HCT116 (cell line): Measurements from ENCODE around the gene KLHL15. TPM values are rescaled to one million over a fixed set of nuclear protein-coding genes. Genes with fewer than 3 reads are reported as not detected.

ENCODE experiments used
- ATAC-seq: fragments of 200-7000 bp; cut with Tn5 transposase; 2 replicates; pipeline ENCODE4 v1.9.1; 2020; ENCODE audit warnings: mild to moderate bottlenecking, moderate library complexity
- BruUV-seq: library from RNA; stranded (reverse); fragments of 400-500 nt; replicated peaks from 2 replicates; lab custom pipeline; 2021; lab: Mats Ljungman, UMichigan
- CTCF ChIA-PET: fragments of 300-600 bp; sonication (Branson Sonifier 250); formaldehyde crosslinking; loops from one replicate; lab custom pipeline; 2021; ENCODE audit warnings: antibody characterized with exemption; lab: Charles Lee
- POLR2A ChIA-PET: fragments of 300-600, 350-600 bp; sonication (Branson Sonifier 250); formaldehyde crosslinking; loops from one replicate; lab custom pipeline; 2021; ENCODE audit warnings: antibody characterized with exemption; lab: Charles Lee
- RAD21 ChIA-PET, 2 experiments: fragments of 300-600 bp; sonication (Branson Sonifier 250); formaldehyde crosslinking; loops; one replicate each; lab custom pipeline; 2023; ENCODE audit warnings: low total read pairs in 2 of 2; ENCODE audit not compliant: uncharacterized antibody in 2 of 2, unreplicated experiment in 2 of 2, low non-redundant PET in 1 of 2; lab: Charles Lee
- DNase-seq: peaks from one replicate; pipeline ENCODE4 v3.0.0-alpha.2; 2010; ENCODE audit warnings: low read depth, low spot score
- H2AFZ ChIP-seq: fragments of 200-600 bp; shearing (Covaris generic), sonication (generic); 2 replicates; pipeline ENCODE4 v1.6.1; 2017; ENCODE audit warnings: low read depth, mixed run types, mixed read lengths, antibody characterized with exemption, low read length; ENCODE audit not compliant: poor library complexity, severe bottlenecking
- H3K27ac ChIP-seq: 2 replicates; pipeline ENCODE4 v1.5.1; 2012; ENCODE audit warnings: low read depth, low read length
- H3K27me3 ChIP-seq: fragments of 200-600 bp; sonication (generic); 2 replicates; pipeline ENCODE4 v1.6.1; 2016; ENCODE audit warnings: mixed run types, low read length, mixed read lengths; ENCODE audit not compliant: insufficient read depth
- H3K36me3 ChIP-seq, 2 experiments: fragments of 200-500 bp in 1 of 2; fragments of 200-600 bp in 1 of 2; sonication (Bioruptor generic) in 1 of 2; sonication (generic) in 1 of 2; 2 replicates each; pipeline versions ENCODE4 v1.5.1 to v1.6.1; 2014 to 2016; ENCODE audit warnings: low read length in 2 of 2, inconsistent platforms in 1 of 2, mixed read lengths in 1 of 2, mixed run types in 1 of 2; ENCODE audit not compliant: insufficient read depth in 2 of 2, control insufficient read depth in 1 of 2
- H3K4me1 ChIP-seq, 2 experiments: fragments of 200-600 bp in 1 of 2; sonication (generic) in 1 of 2; 2 replicates each; pipeline versions ENCODE4 v1.5.1 to v1.6.1; 2012 to 2017; ENCODE audit warnings: low read length in 2 of 2, inconsistent platforms in 1 of 2, mild to moderate bottlenecking in 1 of 2, mixed read lengths in 1 of 2, mixed run types in 1 of 2, moderate library complexity in 1 of 2; ENCODE audit not compliant: insufficient read depth in 2 of 2, control insufficient read depth in 1 of 2
- H3K4me2 ChIP-seq: fragments of 200-600 bp; sonication (generic); 2 replicates; pipeline ENCODE4 v1.6.1; 2017; ENCODE audit warnings: mixed run types, low read length, mixed read lengths
- H3K4me3 ChIP-seq, 2 experiments: fragments of 200-600 bp in 1 of 2; sonication (generic) in 1 of 2; replicated peaks in 1 of 2; 2 replicates each; pipeline ENCODE4 v1.5.1; 2011 to 2016; ENCODE audit warnings: low read length in 2 of 2, control low read depth in 1 of 2, low read depth in 1 of 2, mild to moderate bottlenecking in 1 of 2, mixed read lengths in 1 of 2, mixed run types in 1 of 2
- H3K79me2 ChIP-seq: fragments of 200-600 bp; sonication (generic); 2 replicates; pipeline ENCODE4 v1.6.1; 2017; ENCODE audit warnings: mild to moderate bottlenecking, mixed run types, low read length, moderate library complexity, mixed read lengths; ENCODE audit not compliant: insufficient read depth
- H3K9ac ChIP-seq: fragments of 200-600 bp; sonication (generic); 2 replicates; pipeline ENCODE4 v1.6.1; 2016; ENCODE audit warnings: low read length, mixed read lengths
- H3K9me2 ChIP-seq: fragments of 200-600 bp; sonication (generic), shearing (Covaris generic); 2 replicates; pipeline ENCODE4 v1.6.1; 2017; ENCODE audit warnings: mixed run types, mild to moderate bottlenecking, moderate library complexity; ENCODE audit not compliant: insufficient read depth
- H3K9me3 ChIP-seq, 2 experiments: fragments of 200-500 bp in 1 of 2; fragments of 200-600 bp in 1 of 2; sonication (Bioruptor generic) in 1 of 2; sonication (generic) in 1 of 2; 2 replicates each; pipeline ENCODE4 v1.6.1; 2014 to 2017; ENCODE audit warnings: low read length in 2 of 2, mixed read lengths in 2 of 2, inconsistent platforms in 1 of 2, low read depth in 1 of 2, mild to moderate bottlenecking in 1 of 2, mixed run types in 1 of 2, moderate library complexity in 1 of 2; ENCODE audit not compliant: control insufficient read depth in 1 of 2, insufficient read depth in 1 of 2
- H4K20me1 ChIP-seq: fragments of 200-600 bp; sonication (generic), shearing (Covaris generic); 2 replicates; pipeline ENCODE4 v1.6.1; 2017; ENCODE audit warnings: mixed run types, mild to moderate bottlenecking, moderate library complexity; ENCODE audit not compliant: insufficient read depth
- CBX3 ChIP-seq: IDR thresholded peaks from 2 replicates; pipeline ENCODE4 v1.6.1; 2012; ENCODE audit warnings: low read depth
- ELF1 ChIP-seq: IDR thresholded peaks from 2 replicates; pipeline ENCODE4 v1.6.1; 2012; ENCODE audit warnings: low read depth, borderline replicate concordance
- EZH2 ChIP-seq: fragments of 200-600 bp; sonication (generic); IDR thresholded peaks from 2 replicates; pipeline ENCODE4 v1.6.1; 2017; ENCODE audit warnings: antibody characterized with exemption, mixed run types
- EZH2phosphoT487 ChIP-seq: fragments of 200-600 bp; IDR thresholded peaks from 2 replicates; pipeline ENCODE4 v1.6.1; 2018; ENCODE audit warnings: antibody characterized with exemption, borderline replicate concordance
- FOSL1 ChIP-seq: IDR thresholded peaks from 2 replicates; pipeline ENCODE4 v1.6.1; 2012; ENCODE audit warnings: low read depth
- JUND ChIP-seq: IDR thresholded peaks from 2 replicates; pipeline ENCODE4 v1.6.1; 2012
- POLR2AphosphoS5 ChIP-seq: IDR thresholded peaks from 2 replicates; pipeline ENCODE4 v1.6.1; 2011; ENCODE audit warnings: mild to moderate bottlenecking, low read depth, low read length, moderate library complexity
- SIN3A ChIP-seq: IDR thresholded peaks from 2 replicates; pipeline ENCODE4 v1.6.1; 2012; ENCODE audit warnings: low read depth
- SP1 ChIP-seq: IDR thresholded peaks from 2 replicates; pipeline ENCODE4 v1.6.1; 2012; ENCODE audit warnings: low read depth
- SRF ChIP-seq: IDR thresholded peaks from 2 replicates; pipeline ENCODE4 v1.6.1; 2012; ENCODE audit warnings: low read depth
- TCF7L2 ChIP-seq: IDR thresholded peaks from 2 replicates; pipeline ENCODE4 v1.7.0; 2011; ENCODE audit warnings: borderline replicate concordance, inconsistent platforms; ENCODE audit not compliant: insufficient read depth, insufficient read length; ENCODE audit errors: extremely low read depth
- YY1 ChIP-seq: IDR thresholded peaks from 2 replicates; pipeline ENCODE4 v1.6.1; 2011; ENCODE audit warnings: low read length, low read depth, moderate library complexity, mild to moderate bottlenecking; ENCODE audit not compliant: insufficient replicate concordance; ENCODE audit errors: extremely low read depth
- ZFX ChIP-seq: fragments of 450-650 bp; IDR thresholded peaks from 2 replicates; pipeline ENCODE4 v1.6.1; 2017
- ZNF274 ChIP-seq: fragments of 200-500 bp; sonication (Bioruptor generic); IDR thresholded peaks from 2 replicates; pipeline ENCODE4 v1.6.1; 2014; ENCODE audit warnings: mild to moderate bottlenecking, low read depth, low read length, inconsistent platforms
- intact Hi-C: fragments of 100-400 bp; cut with micrococcal nuclease; formaldehyde crosslinking; loops from 2 replicates; pipeline ENCODE4 v1.10.0; 2022
- total RNA-seq: library from RNA; stranded (reverse); gene quantifications from one replicate; pipeline ENCODE4 v1.2.1, GENCODE V29; 2021; ENCODE audit not compliant: unreplicated experiment
- TF ChIP-seq, protein P1 (sequence below): IDR thresholded peaks from 2 replicates; pipeline ENCODE4 v1.6.1; 2012
- TF ChIP-seq, protein P2 (sequence below): IDR thresholded peaks from 2 replicates; pipeline ENCODE4 v1.6.1; 2011; ENCODE audit warnings: mild to moderate bottlenecking, low read length, moderate library complexity; ENCODE audit not compliant: insufficient replicate concordance; ENCODE audit errors: extremely low read depth
- TF ChIP-seq, protein P3 (sequence below): IDR thresholded peaks from 2 replicates; pipeline ENCODE4 v1.6.1; 2012; ENCODE audit warnings: low read depth
- TF ChIP-seq, protein P4 (sequence below): IDR thresholded peaks from 2 replicates; pipeline ENCODE4 v1.6.1; 2012
- TF ChIP-seq, protein P5 (sequence below), 3 experiments: fragments of 200-600 bp in 1 of 3; sonication (generic) in 1 of 3; IDR thresholded peaks in 2 of 3; conservative IDR thresholded peaks in 1 of 3; 2 replicates each; pipeline ENCODE4 v1.5.1; 2012 to 2017; ENCODE audit warnings: low read depth in 2 of 3, low read length in 2 of 3, antibody characterized with exemption in 1 of 3, borderline replicate concordance in 1 of 3, control low read depth in 1 of 3, mild to moderate bottlenecking in 1 of 3, mixed read lengths in 1 of 3, mixed run types in 1 of 3, moderate library complexity in 1 of 3; ENCODE audit not compliant: insufficient read depth in 1 of 3

KLHL15 gene
- total RNA-seq, 1 experiment from 2014 or later = 10.1 TPM

DNA sequence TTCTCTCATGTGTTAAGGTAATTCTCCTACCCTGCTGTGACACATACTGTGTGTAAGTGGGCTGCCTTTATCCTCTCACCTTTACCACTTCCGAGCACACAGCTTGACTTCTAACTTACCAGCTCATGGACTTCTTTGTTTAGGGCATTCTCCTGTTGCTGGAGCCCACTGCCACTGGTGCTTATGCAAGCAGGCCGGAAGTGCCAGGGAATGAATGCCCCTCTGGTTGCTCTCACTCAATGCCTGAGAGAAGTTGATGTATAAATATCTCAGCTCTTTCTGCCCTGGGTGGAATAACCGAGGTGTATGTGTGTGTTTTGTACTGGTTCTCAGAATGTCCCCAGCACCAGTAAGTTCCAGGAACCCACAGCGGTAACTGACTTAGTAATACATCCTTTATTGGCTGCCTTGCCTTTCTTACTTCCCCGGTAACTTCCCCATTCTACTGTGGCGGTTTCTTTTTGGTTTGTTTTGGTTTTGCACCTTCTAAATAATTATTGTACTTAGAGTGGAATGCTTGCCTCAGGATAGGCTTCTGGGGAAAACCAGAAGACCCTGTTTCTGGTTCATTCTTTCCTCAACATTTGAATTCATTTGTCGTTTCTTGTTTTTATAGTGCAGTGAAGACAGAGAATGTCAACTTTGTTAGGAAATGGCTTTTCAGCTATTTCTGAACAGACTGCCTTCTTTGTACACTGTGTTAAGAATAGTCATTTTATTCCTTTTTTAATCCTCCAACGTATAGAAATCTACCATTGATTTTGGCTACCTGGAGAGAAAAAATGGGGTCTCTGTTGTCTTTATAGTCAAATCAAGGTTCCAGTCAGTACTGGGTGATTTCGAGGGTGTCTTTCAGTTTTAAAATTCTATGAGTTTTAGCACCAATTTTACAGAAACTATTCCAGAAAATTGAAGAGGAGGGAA lies 73.7 kb downstream of the KLHL15 start:
- no peaks in the 10 kb centered on the region for H3K9me2 ChIP-seq
- no peak overlapping the region for H3K4me3 ChIP-seq
- BruUV-seq = no TSS peak
- H3K9me3 ChIP-seq = no peaks in the 10 kb centered on the region
- no peaks in the 10 kb centered on the region for H3K79me2 ChIP-seq
- TF ChIP-seq SRF (no peak), ELF1 (no peak), SIN3A (no peak), CBX3 (no peak), JUND (no peak), ZFX (no peak), EZH2 (no peak), POLR2AphosphoS5 (no peak), ZNF274 (no peak), YY1 (no peak), EZH2phosphoT487 (no peak), SP1 (no peak), TCF7L2 (no peak), FOSL1 (no peak)
- TF ChIP-seq, protein P1, sequence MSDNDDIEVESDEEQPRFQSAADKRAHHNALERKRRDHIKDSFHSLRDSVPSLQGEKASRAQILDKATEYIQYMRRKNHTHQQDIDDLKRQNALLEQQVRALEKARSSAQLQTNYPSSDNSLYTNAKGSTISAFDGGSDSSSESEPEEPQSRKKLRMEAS = no peak
- TF ChIP-seq, protein P2, sequence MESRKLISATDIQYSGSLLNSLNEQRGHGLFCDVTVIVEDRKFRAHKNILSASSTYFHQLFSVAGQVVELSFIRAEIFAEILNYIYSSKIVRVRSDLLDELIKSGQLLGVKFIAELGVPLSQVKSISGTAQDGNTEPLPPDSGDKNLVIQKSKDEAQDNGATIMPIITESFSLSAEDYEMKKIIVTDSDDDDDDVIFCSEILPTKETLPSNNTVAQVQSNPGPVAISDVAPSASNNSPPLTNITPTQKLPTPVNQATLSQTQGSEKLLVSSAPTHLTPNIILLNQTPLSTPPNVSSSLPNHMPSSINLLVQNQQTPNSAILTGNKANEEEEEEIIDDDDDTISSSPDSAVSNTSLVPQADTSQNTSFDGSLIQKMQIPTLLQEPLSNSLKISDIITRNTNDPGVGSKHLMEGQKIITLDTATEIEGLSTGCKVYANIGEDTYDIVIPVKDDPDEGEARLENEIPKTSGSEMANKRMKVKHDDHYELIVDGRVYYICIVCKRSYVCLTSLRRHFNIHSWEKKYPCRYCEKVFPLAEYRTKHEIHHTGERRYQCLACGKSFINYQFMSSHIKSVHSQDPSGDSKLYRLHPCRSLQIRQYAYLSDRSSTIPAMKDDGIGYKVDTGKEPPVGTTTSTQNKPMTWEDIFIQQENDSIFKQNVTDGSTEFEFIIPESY = no peak
- TF ChIP-seq, protein P3, sequence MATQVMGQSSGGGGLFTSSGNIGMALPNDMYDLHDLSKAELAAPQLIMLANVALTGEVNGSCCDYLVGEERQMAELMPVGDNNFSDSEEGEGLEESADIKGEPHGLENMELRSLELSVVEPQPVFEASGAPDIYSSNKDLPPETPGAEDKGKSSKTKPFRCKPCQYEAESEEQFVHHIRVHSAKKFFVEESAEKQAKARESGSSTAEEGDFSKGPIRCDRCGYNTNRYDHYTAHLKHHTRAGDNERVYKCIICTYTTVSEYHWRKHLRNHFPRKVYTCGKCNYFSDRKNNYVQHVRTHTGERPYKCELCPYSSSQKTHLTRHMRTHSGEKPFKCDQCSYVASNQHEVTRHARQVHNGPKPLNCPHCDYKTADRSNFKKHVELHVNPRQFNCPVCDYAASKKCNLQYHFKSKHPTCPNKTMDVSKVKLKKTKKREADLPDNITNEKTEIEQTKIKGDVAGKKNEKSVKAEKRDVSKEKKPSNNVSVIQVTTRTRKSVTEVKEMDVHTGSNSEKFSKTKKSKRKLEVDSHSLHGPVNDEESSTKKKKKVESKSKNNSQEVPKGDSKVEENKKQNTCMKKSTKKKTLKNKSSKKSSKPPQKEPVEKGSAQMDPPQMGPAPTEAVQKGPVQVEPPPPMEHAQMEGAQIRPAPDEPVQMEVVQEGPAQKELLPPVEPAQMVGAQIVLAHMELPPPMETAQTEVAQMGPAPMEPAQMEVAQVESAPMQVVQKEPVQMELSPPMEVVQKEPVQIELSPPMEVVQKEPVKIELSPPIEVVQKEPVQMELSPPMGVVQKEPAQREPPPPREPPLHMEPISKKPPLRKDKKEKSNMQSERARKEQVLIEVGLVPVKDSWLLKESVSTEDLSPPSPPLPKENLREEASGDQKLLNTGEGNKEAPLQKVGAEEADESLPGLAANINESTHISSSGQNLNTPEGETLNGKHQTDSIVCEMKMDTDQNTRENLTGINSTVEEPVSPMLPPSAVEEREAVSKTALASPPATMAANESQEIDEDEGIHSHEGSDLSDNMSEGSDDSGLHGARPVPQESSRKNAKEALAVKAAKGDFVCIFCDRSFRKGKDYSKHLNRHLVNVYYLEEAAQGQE = no peak
- TF ChIP-seq, protein P4, sequence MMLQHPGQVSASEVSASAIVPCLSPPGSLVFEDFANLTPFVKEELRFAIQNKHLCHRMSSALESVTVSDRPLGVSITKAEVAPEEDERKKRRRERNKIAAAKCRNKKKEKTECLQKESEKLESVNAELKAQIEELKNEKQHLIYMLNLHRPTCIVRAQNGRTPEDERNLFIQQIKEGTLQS = no peak
- TF ChIP-seq, protein P5, sequence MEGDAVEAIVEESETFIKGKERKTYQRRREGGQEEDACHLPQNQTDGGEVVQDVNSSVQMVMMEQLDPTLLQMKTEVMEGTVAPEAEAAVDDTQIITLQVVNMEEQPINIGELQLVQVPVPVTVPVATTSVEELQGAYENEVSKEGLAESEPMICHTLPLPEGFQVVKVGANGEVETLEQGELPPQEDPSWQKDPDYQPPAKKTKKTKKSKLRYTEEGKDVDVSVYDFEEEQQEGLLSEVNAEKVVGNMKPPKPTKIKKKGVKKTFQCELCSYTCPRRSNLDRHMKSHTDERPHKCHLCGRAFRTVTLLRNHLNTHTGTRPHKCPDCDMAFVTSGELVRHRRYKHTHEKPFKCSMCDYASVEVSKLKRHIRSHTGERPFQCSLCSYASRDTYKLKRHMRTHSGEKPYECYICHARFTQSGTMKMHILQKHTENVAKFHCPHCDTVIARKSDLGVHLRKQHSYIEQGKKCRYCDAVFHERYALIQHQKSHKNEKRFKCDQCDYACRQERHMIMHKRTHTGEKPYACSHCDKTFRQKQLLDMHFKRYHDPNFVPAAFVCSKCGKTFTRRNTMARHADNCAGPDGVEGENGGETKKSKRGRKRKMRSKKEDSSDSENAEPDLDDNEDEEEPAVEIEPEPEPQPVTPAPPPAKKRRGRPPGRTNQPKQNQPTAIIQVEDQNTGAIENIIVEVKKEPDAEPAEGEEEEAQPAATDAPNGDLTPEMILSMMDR (IDR thresholded peaks at IDR 0.05 in 2 of 3, conservative IDR thresholded peaks at IDR 0.05 in 1 of 3; ENCODE audit: borderline replicate concordance in 1 of 3, insufficient read depth in 1 of 3, low read depth in 2 of 3, low read length in 2 of 3) = no peak
- TF ChIP-seq, all 23 proteins: peak for 0
- DNase-seq (no peak), ATAC-seq (no peak)
- Histone ChIP-seq H4K20me1 (no peaks in the 10 kb centered on the region), H3K9ac (no peak overlapping the region), H3K36me3 (no peaks in the 10 kb centered on the region), H3K4me1 (no peaks in the 10 kb centered on the region), H3K4me2 (no peak overlapping the region), H3K27ac (no peak overlapping the region), H2AFZ (no peak overlapping the region), H3K27me3 (no peaks in the 10 kb centered on the region)
- RAD21 ChIA-PET = no interaction called here
- intact Hi-C loops = no loop called here
- CTCF ChIA-PET = no interaction called here
- POLR2A ChIA-PET = no interaction called here
